ENCODE measurements around the gene RYR3. TPM values are rescaled to one million over a fixed set of nuclear protein-coding genes. Genes with fewer than 3 reads are reported as not detected.

The RYR3 gene
- total RNA-seq, 2 experiments from 2014 or later: 0.06 to 0.32 TPM

DNA sequence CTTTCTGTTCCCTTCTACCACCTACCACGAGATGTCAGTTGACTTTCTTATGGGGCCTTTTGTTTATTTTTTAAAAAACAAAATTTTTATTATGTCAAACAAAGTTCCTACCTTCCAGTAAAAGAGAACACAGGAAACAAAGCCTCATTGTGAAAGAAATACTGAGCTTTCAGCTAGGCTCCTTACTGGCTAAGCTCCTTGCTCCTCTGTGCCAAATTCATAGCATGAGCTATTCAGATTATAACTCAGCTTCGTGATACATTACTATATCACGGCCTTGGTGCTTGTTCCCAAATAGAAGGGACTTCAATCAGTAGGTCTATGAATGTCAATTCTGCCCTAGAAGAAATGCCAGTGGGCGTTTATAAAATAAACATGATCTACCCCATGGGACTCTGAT is 511.7 kb downstream of the RYR3 start:
- no peak for TF ChIP-seq EZH2phosphoT487 (IDR thresholded peaks at IDR 0.05; ENCODE audit: borderline replicate concordance, low read depth, low read length)
- TF ChIP-seq, protein P1, sequence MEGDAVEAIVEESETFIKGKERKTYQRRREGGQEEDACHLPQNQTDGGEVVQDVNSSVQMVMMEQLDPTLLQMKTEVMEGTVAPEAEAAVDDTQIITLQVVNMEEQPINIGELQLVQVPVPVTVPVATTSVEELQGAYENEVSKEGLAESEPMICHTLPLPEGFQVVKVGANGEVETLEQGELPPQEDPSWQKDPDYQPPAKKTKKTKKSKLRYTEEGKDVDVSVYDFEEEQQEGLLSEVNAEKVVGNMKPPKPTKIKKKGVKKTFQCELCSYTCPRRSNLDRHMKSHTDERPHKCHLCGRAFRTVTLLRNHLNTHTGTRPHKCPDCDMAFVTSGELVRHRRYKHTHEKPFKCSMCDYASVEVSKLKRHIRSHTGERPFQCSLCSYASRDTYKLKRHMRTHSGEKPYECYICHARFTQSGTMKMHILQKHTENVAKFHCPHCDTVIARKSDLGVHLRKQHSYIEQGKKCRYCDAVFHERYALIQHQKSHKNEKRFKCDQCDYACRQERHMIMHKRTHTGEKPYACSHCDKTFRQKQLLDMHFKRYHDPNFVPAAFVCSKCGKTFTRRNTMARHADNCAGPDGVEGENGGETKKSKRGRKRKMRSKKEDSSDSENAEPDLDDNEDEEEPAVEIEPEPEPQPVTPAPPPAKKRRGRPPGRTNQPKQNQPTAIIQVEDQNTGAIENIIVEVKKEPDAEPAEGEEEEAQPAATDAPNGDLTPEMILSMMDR (conservative IDR thresholded peaks at IDR 0.05; ENCODE audit: low read length): no peak
- Histone ChIP-seq H3K27ac (ENCODE audit: low read depth, low read length, poor library complexity, severe bottlenecking) (no peak overlapping the region), H3K4me3 (ENCODE audit: low read depth, low read length, poor library complexity, severe bottlenecking) (no peak overlapping the region), H3K79me2 (ENCODE audit: insufficient read depth, low read depth, low read length) (no peaks in the 10 kb centered on the region), H3K9me3 (ENCODE audit: low read length) (no peaks in the 10 kb centered on the region), H4K20me1 (ENCODE audit: insufficient read depth, low read length) (no peaks in the 10 kb centered on the region), H3K4me1 (ENCODE audit: insufficient read depth, low read length, poor library complexity, severe bottlenecking) (no peaks in the 10 kb centered on the region), H2AFZ (ENCODE audit: low read length) (no peak overlapping the region), H3K9me2 (ENCODE audit: insufficient read depth, low read length) (no peaks in the 10 kb centered on the region), H3K4me2 (ENCODE audit: low read length) (no peak overlapping the region), H3K36me3 (ENCODE audit: insufficient read depth, low read length) (no peaks in the 10 kb centered on the region)
- BruUV-seq (replicated peaks): no TSS peak
- ChIA-PET POLR2A (interaction anchor here (1.5 kb wide), 1 partner anchor 24 kb away, joined by 5 read pairs; no protein-coding TSS in a partner anchor), CTCF (ENCODE audit: unreplicated experiment) (no interaction called here)
- DNase-seq (ENCODE audit: low spot score): no peak
- intact Hi-C loops (cut with micrococcal nuclease; ENCODE audit: unreplicated experiment): no loop called here

DNA sequence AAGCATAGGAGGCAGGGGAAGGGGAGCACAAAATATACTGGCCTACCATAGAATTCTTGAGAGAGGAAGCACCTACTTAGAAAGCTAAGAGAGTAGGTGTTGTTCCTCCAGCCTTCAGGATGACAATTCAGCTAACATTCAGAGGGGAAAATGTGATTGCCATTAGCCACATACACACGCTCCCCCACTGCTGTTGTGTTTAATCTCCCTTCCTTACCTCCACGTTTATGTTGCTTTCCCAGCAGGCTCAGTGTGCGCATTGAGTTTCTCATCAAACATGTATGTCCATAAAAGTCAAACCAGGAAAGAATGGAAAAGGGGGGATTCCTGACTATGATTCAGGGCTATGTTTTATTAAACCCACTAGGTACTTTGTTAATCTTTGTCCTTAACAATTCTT is 512.4 kb downstream of the RYR3 start:
- Histone ChIP-seq H3K4me1 (ENCODE audit: insufficient read depth, low read length, poor library complexity, severe bottlenecking) (no peaks in the 10 kb centered on the region), H4K20me1 (ENCODE audit: insufficient read depth, low read length) (no peaks in the 10 kb centered on the region), H3K27ac (ENCODE audit: low read depth, low read length, poor library complexity, severe bottlenecking) (no peak overlapping the region), H3K4me3 (ENCODE audit: low read depth, low read length, poor library complexity, severe bottlenecking) (no peak overlapping the region), H2AFZ (ENCODE audit: low read length) (no peak overlapping the region), H3K79me2 (ENCODE audit: insufficient read depth, low read depth, low read length) (no peaks in the 10 kb centered on the region), H3K36me3 (ENCODE audit: insufficient read depth, low read length) (no peaks in the 10 kb centered on the region), H3K4me2 (ENCODE audit: low read length) (no peak overlapping the region), H3K9me3 (ENCODE audit: low read length) (no peaks in the 10 kb centered on the region), H3K9me2 (ENCODE audit: insufficient read depth, low read length) (no peaks in the 10 kb centered on the region)
- no peak for TF ChIP-seq EZH2phosphoT487 (IDR thresholded peaks at IDR 0.05; ENCODE audit: borderline replicate concordance, low read depth, low read length)
- TF ChIP-seq, protein P1 (conservative IDR thresholded peaks at IDR 0.05; ENCODE audit: low read length): no peak
- DNase-seq (ENCODE audit: low spot score): no peak
- ChIA-PET POLR2A (interaction anchor here (1.0 to 1.5 kb wide), 3 partner anchors 11 to 25 kb away, joined by 4 to 5 read pairs (median 5); no protein-coding TSS in a partner anchor), CTCF (ENCODE audit: unreplicated experiment) (no interaction called here)
- intact Hi-C loops (cut with micrococcal nuclease; ENCODE audit: unreplicated experiment): no loop called here
- BruUV-seq (replicated peaks): no TSS peak

DNA sequence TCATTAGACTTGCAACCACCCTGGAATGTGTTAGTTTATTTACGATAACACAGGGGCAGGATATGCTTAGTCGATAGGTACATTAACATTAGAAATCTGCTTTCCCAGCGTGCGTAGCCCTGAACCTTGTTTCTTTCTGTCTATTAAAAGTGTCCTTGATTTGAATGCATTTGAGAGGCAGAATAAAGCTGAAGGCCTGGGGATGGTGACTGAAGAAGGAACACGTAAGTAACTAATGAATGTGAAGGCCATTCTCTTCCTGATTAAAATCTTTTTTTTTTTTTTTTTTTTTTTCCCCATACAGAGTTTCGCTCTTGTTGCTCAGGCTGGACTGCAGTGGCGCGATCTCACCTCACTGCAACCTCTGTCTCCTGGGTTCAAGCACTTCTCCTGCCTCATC is 514.7 kb downstream of the RYR3 start:
- no peak for DNase-seq (ENCODE audit: low spot score)
- ChIA-PET POLR2A (no interaction called here), CTCF (ENCODE audit: unreplicated experiment) (no interaction called here)
- intact Hi-C loops (cut with micrococcal nuclease; ENCODE audit: unreplicated experiment): no loop called here
- Histone ChIP-seq H3K36me3 (ENCODE audit: insufficient read depth, low read length) (no peaks in the 10 kb centered on the region), H3K9me2 (ENCODE audit: insufficient read depth, low read length) (no peaks in the 10 kb centered on the region), H4K20me1 (ENCODE audit: insufficient read depth, low read length) (no peaks in the 10 kb centered on the region), H3K4me1 (ENCODE audit: insufficient read depth, low read length, poor library complexity, severe bottlenecking) (no peaks in the 10 kb centered on the region), H3K27ac (ENCODE audit: low read depth, low read length, poor library complexity, severe bottlenecking) (no peak overlapping the region), H3K4me3 (ENCODE audit: low read depth, low read length, poor library complexity, severe bottlenecking) (no peak overlapping the region), H3K9me3 (ENCODE audit: low read length) (no peaks in the 10 kb centered on the region), H2AFZ (ENCODE audit: low read length) (no peak overlapping the region), H3K79me2 (ENCODE audit: insufficient read depth, low read depth, low read length) (no peaks in the 10 kb centered on the region), H3K4me2 (ENCODE audit: low read length) (no peak overlapping the region)
- TF ChIP-seq, protein P1 (conservative IDR thresholded peaks at IDR 0.05; ENCODE audit: low read length): no peak
- TF ChIP-seq EZH2phosphoT487 (IDR thresholded peaks at IDR 0.05; ENCODE audit: borderline replicate concordance, low read depth, low read length): no peak
- BruUV-seq (replicated peaks): no TSS peak

Data from OCI-LY7 (cell line).